Neural progenitor cell (in vitro differentiated cells): ENCODE measurements around the gene OR5A2.

Experiments
- EZH2phosphoT487 ChIP-seq: fragments of 200-600 bp; sonication (generic); IDR thresholded peaks from 2 replicates; pipeline ENCODE4 v1.6.1; 2017; ENCODE audit warnings: antibody characterized with exemption
- TF ChIP-seq, protein P1 (sequence below): fragments of 200-600 bp; sonication (generic); IDR thresholded peaks from 2 replicates; pipeline ENCODE4 v1.5.1; 2017; ENCODE audit warnings: antibody characterized with exemption, mild to moderate bottlenecking

DNA sequence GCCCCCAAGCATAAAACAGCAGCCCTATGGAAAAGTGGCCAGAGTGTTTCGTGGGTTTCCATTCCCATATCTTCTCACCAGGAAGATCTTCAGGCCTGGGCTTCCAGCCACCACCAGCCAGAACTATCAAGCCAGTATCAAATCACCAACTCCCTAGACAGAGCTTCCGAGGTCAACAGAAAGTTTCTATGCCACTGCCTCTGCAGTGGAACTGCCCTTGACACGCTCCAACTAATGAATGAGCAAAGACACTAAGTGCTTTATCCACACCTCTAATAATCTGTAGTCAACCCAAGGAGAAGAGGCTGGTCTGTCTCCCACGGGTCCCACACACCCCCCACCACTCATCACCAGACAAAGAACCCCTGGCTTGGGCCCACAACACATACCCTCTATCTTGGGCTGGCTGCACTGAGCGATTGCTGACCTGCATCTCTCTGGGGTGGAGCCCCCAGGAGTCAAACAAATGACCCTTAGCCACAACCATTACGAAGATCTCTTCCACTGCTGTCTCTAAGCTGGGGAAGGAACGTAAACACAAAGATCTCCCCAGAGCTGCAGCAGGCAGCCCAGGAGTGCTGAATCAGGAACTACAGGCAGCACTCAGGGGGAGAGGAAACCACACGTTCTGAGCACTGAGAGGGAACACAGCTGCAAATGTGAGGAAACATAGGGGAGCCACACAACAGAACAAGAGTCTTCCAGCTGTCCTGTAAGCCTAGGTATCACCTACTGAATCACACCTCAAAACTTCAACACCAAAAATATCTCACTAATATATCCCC, 57.8 kb downstream of the OR5A2 start:
- TF ChIP-seq, protein P1, sequence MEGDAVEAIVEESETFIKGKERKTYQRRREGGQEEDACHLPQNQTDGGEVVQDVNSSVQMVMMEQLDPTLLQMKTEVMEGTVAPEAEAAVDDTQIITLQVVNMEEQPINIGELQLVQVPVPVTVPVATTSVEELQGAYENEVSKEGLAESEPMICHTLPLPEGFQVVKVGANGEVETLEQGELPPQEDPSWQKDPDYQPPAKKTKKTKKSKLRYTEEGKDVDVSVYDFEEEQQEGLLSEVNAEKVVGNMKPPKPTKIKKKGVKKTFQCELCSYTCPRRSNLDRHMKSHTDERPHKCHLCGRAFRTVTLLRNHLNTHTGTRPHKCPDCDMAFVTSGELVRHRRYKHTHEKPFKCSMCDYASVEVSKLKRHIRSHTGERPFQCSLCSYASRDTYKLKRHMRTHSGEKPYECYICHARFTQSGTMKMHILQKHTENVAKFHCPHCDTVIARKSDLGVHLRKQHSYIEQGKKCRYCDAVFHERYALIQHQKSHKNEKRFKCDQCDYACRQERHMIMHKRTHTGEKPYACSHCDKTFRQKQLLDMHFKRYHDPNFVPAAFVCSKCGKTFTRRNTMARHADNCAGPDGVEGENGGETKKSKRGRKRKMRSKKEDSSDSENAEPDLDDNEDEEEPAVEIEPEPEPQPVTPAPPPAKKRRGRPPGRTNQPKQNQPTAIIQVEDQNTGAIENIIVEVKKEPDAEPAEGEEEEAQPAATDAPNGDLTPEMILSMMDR: no peak
- no peak for TF ChIP-seq EZH2phosphoT487
